ENCODE data around the gene CCDC78.

- TF ChIP-seq CTCF (conservative IDR thresholded peaks at IDR 0.05; ENCODE audit: low read length) = no peak
- TF ChIP-seq EZH2phosphoT487 (IDR thresholded peaks at IDR 0.05; ENCODE audit: borderline replicate concordance) = no peak
These were observed 42.7 kb downstream of the CCDC78 start for GRCh38 chr16:683396-684070.
